GM12892 (cell line): ENCODE data around the gene TMOD4.

ENCODE experiments used
- DNase-seq: peaks from one replicate; pipeline ENCODE4 v3.0.0; 2011; ENCODE audit not compliant: insufficient read length
- FAIRE-seq: peaks from 2 replicates; lab custom pipeline; 2011; peaks lifted over from hg19 to GRCh38; lab: Jason Lieb, UNC
- POLR2A ChIP-seq: IDR thresholded peaks from 2 replicates; pipeline ENCODE4 v1.6.1; 2011; ENCODE audit warnings: low read depth, low read length, control low read depth
- POLR2AphosphoS5 ChIP-seq: IDR thresholded peaks from 2 replicates; pipeline ENCODE4 v1.6.1; 2011; ENCODE audit warnings: low read depth, low read length, control low read depth
- TAF1 ChIP-seq: IDR thresholded peaks from 2 replicates; pipeline ENCODE4 v1.6.1; 2011; ENCODE audit warnings: low read depth, mild to moderate bottlenecking, control low read depth, low read length, borderline replicate concordance

Gene TMOD4

DNA sequence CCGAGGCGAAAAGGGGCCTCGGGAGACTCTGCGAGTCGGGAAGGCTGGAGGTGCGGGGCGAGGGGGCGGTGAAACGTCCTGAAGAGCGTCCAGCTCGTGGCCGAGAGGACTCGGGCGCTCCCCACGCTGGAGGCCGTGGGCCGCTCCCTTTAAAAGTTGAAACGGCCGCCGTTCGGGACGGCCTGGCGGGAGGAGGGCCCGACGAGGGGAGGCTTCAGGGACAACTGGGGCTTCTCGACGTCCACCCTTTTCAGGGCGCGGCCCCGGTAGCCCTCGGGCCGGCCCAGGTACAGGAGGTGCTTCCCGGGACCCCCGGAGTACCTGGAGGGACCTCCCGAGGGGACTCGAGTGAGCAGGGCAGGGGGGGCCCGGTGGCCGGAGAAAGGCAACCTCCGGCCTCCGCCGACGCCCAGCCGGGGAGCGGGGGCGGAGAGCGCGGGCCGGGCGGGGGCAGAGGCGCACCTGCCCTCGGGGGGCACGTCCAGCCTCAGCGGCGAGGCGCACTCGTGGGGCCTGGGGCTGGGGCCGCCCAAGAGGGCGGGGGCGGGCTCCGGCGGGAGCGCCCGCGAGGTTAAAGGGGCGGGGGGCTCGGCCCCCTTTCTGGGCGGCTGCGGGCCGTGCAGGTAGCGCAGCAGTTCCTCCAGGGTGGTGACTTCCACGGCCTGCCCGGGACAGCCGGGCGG lies 43.3 kb downstream of the TMOD4 start:
- DNase-seq = no peak
- no peak for FAIRE-seq
- no peak for TF ChIP-seq TAF1
- TF ChIP-seq POLR2A = no peak
- no peak for TF ChIP-seq POLR2AphosphoS5

DNA sequence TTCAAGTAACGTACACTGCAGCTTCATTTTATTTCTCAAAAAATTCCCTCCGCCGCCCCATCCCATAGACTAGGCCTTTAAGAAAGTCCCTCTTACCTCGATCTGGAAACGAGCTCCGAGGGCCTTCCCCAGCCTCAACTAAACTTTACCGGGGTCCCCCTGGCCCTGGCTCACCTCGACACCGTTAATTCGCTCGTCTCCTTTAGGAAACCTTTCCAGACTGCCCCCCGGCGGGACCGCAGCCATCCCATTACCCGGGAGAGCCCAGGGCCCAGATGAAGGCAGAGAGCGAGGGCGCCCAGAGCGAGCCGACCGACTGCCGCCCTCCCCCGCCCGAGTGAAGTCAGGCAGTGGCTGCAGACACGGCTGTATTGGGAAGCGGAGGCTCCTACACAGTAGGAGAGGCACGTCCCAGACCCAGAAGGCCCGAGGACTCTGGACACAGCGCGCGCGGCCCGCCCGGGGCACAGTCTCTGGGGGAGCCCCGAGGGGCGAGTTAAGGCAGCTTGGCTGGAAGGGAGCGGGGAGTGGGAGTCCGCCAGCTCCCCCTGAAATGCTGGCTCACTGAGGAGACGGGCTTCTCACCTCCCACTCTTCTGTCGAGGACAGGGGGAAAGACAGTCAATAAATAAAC lies 44.0 kb downstream of the TMOD4 start:
- DNase-seq = no peak
- no peak for FAIRE-seq
- TF ChIP-seq TAF1 (no peak), POLR2A (no peak), POLR2AphosphoS5 (no peak)

DNA sequence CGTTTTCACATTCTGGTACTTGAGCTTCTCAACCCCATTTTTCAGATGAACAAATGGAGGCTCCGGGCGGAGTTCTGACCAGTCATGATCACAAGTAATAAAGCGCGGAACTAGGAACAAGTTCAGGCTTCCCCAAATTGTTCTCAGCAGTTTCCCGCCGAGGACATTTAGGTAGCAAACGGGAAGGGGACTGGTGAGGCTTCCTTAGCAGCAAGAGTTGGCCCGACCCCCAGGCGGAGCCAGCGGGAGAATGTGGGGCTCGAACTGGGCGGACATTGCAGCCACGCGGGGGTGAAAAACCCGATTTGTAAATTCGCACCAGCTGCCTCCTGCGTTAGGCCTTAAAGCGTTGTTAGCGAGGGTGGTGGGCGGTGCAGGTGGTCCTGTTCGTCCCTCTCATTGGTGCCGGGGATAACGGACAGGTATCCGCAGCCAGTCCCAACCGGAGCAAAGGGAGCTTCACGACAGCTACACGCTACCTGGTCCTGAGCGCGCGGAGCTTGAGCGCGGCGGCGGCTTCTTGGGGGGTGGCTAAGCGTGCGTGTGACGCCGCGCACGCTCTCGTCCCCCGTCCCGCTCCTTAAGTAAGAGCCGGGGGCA lies 44.7 kb downstream of the TMOD4 start:
- peak; percentile 64 for DNase-seq
- peak; percentile 75 for FAIRE-seq
- no peak for TF ChIP-seq POLR2AphosphoS5
- TF ChIP-seq TAF1 = no peak
- TF ChIP-seq POLR2A = no peak

DNA sequence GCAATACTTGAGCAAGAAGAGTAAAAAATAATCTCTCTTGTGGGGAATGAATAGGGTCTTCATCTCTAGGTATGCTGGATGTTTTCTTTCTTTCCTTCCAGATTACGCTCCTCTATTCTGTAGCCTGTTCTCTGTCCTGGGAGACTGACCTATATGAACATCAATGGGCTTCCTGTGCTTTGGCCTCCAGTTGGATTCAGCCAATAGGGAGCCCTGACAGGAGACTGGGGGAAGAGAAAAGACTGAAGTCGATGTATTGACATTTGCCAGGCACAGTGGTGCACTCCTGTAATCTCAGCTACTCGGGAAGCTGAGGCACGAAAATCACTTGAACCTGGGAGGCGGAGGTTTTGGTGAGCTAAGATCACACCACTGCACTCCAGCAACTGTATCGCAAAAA lies 47.0 kb downstream of the TMOD4 start:
- no peak for TF ChIP-seq TAF1
- TF ChIP-seq POLR2A = no peak
- no peak for TF ChIP-seq POLR2AphosphoS5
- FAIRE-seq (no peak), DNase-seq (no peak)

DNA sequence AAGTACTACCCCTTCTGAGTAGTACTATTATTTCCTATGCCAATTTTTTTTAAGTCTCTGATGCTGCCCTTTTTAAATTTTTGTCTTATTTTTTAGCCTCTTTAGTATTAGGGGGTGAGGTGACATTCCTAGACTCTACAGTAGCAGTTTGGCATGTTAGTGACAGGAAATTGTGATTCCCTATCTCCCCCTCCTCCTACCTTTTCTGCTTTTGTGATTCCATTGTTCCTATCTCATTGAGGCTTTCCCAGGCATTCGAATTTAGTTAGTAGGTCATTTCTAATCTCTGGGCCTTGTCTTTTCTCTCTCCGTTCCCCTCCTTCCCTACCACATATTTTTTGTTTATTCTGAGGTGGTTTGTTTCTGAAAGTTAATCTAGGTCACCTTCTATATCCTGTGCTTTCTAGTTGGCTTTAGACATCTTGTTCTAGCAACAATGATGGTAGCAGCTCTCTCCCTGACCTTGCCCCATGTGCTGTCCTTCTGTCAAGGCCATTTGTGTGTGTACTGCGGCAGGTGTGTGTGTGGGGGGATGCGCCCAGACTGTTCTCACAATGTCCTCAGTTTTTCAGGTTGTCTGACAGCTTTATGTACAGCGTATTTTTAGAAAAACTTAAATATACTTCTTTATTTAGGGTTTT lies 50.9 kb downstream of the TMOD4 start:
- DNase-seq (no peak), FAIRE-seq (no peak)
- TF ChIP-seq TAF1 = no peak
- TF ChIP-seq POLR2AphosphoS5 = no peak
- no peak for TF ChIP-seq POLR2A
